Measurements from ENCODE around the gene ARHGAP26. TPM values are rescaled to one million over a fixed set of nuclear protein-coding genes. Genes with fewer than 3 reads are reported as not detected.

Gene ARHGAP26
- total and polyA plus RNA-seq, 2 donors (not counting 1 experiment from before 2014, with no cell fraction given), result 4.1 to 6.8 TPM

- no peak overlapping the region for H3K4me3 ChIP-seq (replicated peaks in 1 of 4; ENCODE audit: control extremely low read depth in 1 of 4, insufficient read depth in 1 of 4, low read depth in 3 of 4, low read length in 4 of 4)
- H4K20me1 ChIP-seq (ENCODE audit: control insufficient read depth, extremely low read depth, insufficient read depth, low read length), result no peaks in the 10 kb centered on the region
- no peaks in the 10 kb centered on the region for H3K36me3 ChIP-seq (ENCODE audit: control insufficient read depth, insufficient read depth, low read length)
- H3K27ac ChIP-seq (ENCODE audit: insufficient read depth, low read length), result no peak overlapping the region
- no peaks in the 10 kb centered on the region for H3K27me3 ChIP-seq (ENCODE audit: control insufficient read depth, insufficient read depth, low read length)
- H3K4me2 ChIP-seq (ENCODE audit: extremely low read depth, insufficient read depth, low read length), result no peak overlapping the region
- H2AFZ ChIP-seq (ENCODE audit: low read length), result no peak overlapping the region
- no peak for DNase-seq (ENCODE audit: low read depth in 2 of 2)
- no peaks in the 10 kb centered on the region for H3K9me3 ChIP-seq (ENCODE audit: control insufficient read depth, insufficient read depth, low read depth, low read length)
- no peak for TF ChIP-seq EZH2 (IDR thresholded peaks at IDR 0.05; ENCODE audit: low read length, missing control alignments)
- no peak for TF ChIP-seq CTCF (conservative IDR thresholded peaks at IDR 0.05 in 1 of 2, IDR thresholded peaks at IDR 0.05 in 1 of 2; ENCODE audit: low read depth in 1 of 2, low read length in 2 of 2)
- H3K9ac ChIP-seq (ENCODE audit: insufficient read depth, low read length), result no peak overlapping the region
- no peaks in the 10 kb centered on the region for H3K79me2 ChIP-seq (ENCODE audit: control insufficient read depth, insufficient read depth, low read length)
- no peaks in the 10 kb centered on the region for H3K4me1 ChIP-seq (ENCODE audit: control insufficient read depth, extremely low read depth, insufficient read depth, low read length)
Measured at GRCh38 chr5:143128412-143129071, 358.4 kb downstream of the ARHGAP26 start.

- Histone ChIP-seq H3K4me3 (replicated peaks in 1 of 4; ENCODE audit: control extremely low read depth in 1 of 4, insufficient read depth in 1 of 4, low read depth in 3 of 4, low read length in 4 of 4) (no peak overlapping the region), H3K27me3 (ENCODE audit: control insufficient read depth, insufficient read depth, low read length) (no peaks in the 10 kb centered on the region), H2AFZ (ENCODE audit: low read length) (no peak overlapping the region), H3K9ac (ENCODE audit: insufficient read depth, low read length) (no peak overlapping the region), H3K27ac (ENCODE audit: insufficient read depth, low read length) (no peak overlapping the region), H3K4me2 (ENCODE audit: extremely low read depth, insufficient read depth, low read length) (no peak overlapping the region), H4K20me1 (ENCODE audit: control insufficient read depth, extremely low read depth, insufficient read depth, low read length) (no peaks in the 10 kb centered on the region), H3K79me2 (ENCODE audit: control insufficient read depth, insufficient read depth, low read length) (no peaks in the 10 kb centered on the region), H3K36me3 (ENCODE audit: control insufficient read depth, insufficient read depth, low read length) (no peaks in the 10 kb centered on the region), H3K4me1 (ENCODE audit: control insufficient read depth, extremely low read depth, insufficient read depth, low read length) (no peaks in the 10 kb centered on the region), H3K9me3 (ENCODE audit: control insufficient read depth, insufficient read depth, low read depth, low read length) (no peaks in the 10 kb centered on the region)
- DNase-seq (ENCODE audit: low read depth in 2 of 2), result no peak
- TF ChIP-seq CTCF (conservative IDR thresholded peaks at IDR 0.05 in 1 of 2, IDR thresholded peaks at IDR 0.05 in 1 of 2; ENCODE audit: low read depth in 1 of 2, low read length in 2 of 2) (no peak), EZH2 (IDR thresholded peaks at IDR 0.05; ENCODE audit: low read length, missing control alignments) (no peak)
Measured at GRCh38 chr5:143129203-143129602, 359.0 kb downstream of the ARHGAP26 start.

- Histone ChIP-seq H3K9me3 (ENCODE audit: control insufficient read depth, insufficient read depth, low read depth, low read length) (no peaks in the 10 kb centered on the region), H3K79me2 (ENCODE audit: control insufficient read depth, insufficient read depth, low read length) (no peaks in the 10 kb centered on the region), H4K20me1 (ENCODE audit: control insufficient read depth, extremely low read depth, insufficient read depth, low read length) (no peaks in the 10 kb centered on the region), H3K36me3 (ENCODE audit: control insufficient read depth, insufficient read depth, low read length) (no peaks in the 10 kb centered on the region), H3K4me3 (replicated peaks in 1 of 4; ENCODE audit: control extremely low read depth in 1 of 4, insufficient read depth in 1 of 4, low read depth in 3 of 4, low read length in 4 of 4) (no peak overlapping the region), H3K27me3 (ENCODE audit: control insufficient read depth, insufficient read depth, low read length) (no peaks in the 10 kb centered on the region), H3K4me1 (ENCODE audit: control insufficient read depth, extremely low read depth, insufficient read depth, low read length) (no peaks in the 10 kb centered on the region), H3K4me2 (ENCODE audit: extremely low read depth, insufficient read depth, low read length) (no peak overlapping the region), H3K9ac (ENCODE audit: insufficient read depth, low read length) (no peak overlapping the region), H2AFZ (ENCODE audit: low read length) (no peak overlapping the region), H3K27ac (ENCODE audit: insufficient read depth, low read length) (no peak overlapping the region)
- TF ChIP-seq CTCF (conservative IDR thresholded peaks at IDR 0.05 in 1 of 2, IDR thresholded peaks at IDR 0.05 in 1 of 2; ENCODE audit: low read depth in 1 of 2, low read length in 2 of 2) (no peak), EZH2 (IDR thresholded peaks at IDR 0.05; ENCODE audit: low read length, missing control alignments) (no peak)
- DNase-seq (ENCODE audit: low read depth in 2 of 2), result no peak
Measured at GRCh38 chr5:143129910-143130612, 359.9 kb downstream of the ARHGAP26 start.
